VCaP (cell line): ENCODE results near the gene LMNTD2.

ENCODE experiments used
- H3K27ac ChIP-seq: fragments of 450-650 bp; 2 replicates; pipeline ENCODE4 v1.5.1; 2017
- TF ChIP-seq, protein P1 (sequence below): fragments of 450-650 bp; conservative IDR thresholded peaks from 2 replicates; pipeline ENCODE4 v1.5.1; 2017; ENCODE audit warnings: mild to moderate bottlenecking, moderate library complexity

The LMNTD2 gene

DNA sequence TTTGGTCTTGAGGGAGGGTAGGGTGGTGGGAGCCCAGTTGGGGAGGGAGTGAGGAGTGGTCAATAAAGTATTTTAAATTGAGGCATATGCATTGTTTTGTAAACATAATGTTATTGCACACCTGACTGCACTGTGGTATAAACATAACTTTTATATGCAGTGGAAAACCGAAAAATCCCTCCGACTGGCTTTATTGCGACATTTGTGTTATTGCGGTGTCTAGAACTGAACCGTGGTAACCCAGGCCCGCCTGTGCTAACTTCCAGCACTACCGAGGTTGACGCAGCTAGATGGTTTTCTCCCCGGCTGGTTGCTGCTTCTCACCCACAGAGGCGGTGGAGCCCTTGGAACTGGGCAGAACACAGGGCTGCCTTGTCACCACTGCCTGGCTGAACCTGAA is 45.9 kb downstream of the LMNTD2 start:
- TF ChIP-seq, protein P1, sequence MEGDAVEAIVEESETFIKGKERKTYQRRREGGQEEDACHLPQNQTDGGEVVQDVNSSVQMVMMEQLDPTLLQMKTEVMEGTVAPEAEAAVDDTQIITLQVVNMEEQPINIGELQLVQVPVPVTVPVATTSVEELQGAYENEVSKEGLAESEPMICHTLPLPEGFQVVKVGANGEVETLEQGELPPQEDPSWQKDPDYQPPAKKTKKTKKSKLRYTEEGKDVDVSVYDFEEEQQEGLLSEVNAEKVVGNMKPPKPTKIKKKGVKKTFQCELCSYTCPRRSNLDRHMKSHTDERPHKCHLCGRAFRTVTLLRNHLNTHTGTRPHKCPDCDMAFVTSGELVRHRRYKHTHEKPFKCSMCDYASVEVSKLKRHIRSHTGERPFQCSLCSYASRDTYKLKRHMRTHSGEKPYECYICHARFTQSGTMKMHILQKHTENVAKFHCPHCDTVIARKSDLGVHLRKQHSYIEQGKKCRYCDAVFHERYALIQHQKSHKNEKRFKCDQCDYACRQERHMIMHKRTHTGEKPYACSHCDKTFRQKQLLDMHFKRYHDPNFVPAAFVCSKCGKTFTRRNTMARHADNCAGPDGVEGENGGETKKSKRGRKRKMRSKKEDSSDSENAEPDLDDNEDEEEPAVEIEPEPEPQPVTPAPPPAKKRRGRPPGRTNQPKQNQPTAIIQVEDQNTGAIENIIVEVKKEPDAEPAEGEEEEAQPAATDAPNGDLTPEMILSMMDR = no peak
- no peak overlapping the region for H3K27ac ChIP-seq

- TF ChIP-seq, protein P1 = no peak
- no peak overlapping the region for H3K27ac ChIP-seq
Measured at GRCh38 chr11:512761-513595, 47.6 kb downstream of the LMNTD2 start.

GRCh38 chr11:508956-509355 is 51.6 kb downstream of the LMNTD2 start:
- no peak overlapping the region for H3K27ac ChIP-seq
- TF ChIP-seq, protein P1 = no peak

- H3K27ac ChIP-seq = peak overlapping the region; percentile 99
- TF ChIP-seq, protein P1 = no peak
Measured at GRCh38 chr11:507727-508515, 52.6 kb downstream of the LMNTD2 start.

GRCh38 chr11:506995-507726 is 53.4 kb downstream of the LMNTD2 start, which contains the start of gene RNH1:
Gene RNH1 (minus strand): TSS chr11:507242. CDS start chr11:502162, 5,080 bp downstream.
- TF ChIP-seq, protein P1 = no peak
- H3K27ac ChIP-seq = peak within 1 kb of the TSS; percentile 99

DNA sequence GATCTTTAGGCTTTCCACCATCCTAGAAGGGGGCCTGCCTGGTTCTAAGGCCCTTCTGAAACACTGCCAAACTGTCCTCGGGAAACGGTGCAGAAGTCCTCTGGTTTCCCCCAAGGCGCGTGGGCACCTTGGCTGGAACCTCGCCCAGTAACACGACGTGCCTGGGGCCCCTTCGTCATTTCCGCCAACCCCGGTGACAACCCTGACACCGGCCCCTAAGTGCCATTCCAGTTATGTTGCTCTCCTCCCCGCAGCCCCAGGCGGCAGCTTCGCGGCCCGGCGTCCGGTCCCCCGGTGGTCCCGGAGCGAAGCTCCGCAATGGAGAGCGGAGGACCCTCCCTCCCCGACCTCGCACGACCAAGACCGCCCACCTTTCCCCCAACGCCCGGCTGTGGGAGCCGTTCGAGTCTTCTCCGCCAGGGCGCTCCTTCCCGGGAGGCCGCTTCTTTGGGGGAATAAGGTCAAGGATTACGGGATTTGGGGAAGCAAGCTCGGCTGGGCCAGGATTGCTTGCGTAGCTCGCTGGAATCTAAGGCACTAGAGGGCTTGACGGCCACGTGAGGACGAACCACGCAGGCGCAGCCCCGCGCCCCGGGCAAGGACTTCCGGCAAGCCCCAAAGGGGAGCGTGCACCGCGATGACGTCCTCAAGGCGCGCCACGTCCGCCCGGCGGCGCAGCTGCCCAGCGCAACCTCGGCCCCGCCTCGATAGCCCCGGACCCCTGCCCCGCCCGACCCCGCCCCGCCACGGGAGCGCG is 54.1 kb downstream of the LMNTD2 start:
- TF ChIP-seq, protein P1 = no peak
- H3K27ac ChIP-seq = peak overlapping the region; percentile 99
